IMR-90 (cell line): ENCODE results near the gene IQCK. TPM values are rescaled to one million over a fixed set of nuclear protein-coding genes. Genes with fewer than 3 reads are reported as not detected.

Source experiments
- ATAC-seq: fragments of 200-7000 bp; cut with Tn5 transposase; 2 replicates; pipeline ENCODE4 v1.9.1; 2020; ENCODE audit warnings: low read depth, mild to moderate bottlenecking, moderate library complexity
- BruUV-seq: library from RNA; stranded (reverse); fragments of 400-500 nt; replicated peaks from 2 replicates; lab custom pipeline; 2021; lab: Mats Ljungman, UMichigan
- CTCF ChIA-PET: fragments of 300-600 bp; formaldehyde crosslinking; extraction: SDS; loops from one replicate; lab custom pipeline; 2021; ENCODE audit warnings: antibody characterized with exemption; lab: Yijun Ruan, JAX
- POLR2A ChIA-PET: fragments of 300-600 bp; sonication (Branson Sonifier 250); formaldehyde crosslinking; loops from one replicate; lab custom pipeline; 2022; ENCODE audit warnings: antibody characterized with exemption; ENCODE audit not compliant: unreplicated experiment; lab: Charles Lee
- DNase-seq: peaks from one replicate; pipeline ENCODE4 v3.0.0; 2013
- H2AFZ ChIP-seq: replicated peaks from 2 replicates; pipeline ENCODE3; 2013; ENCODE audit warnings: low read length, mild to moderate bottlenecking; ENCODE audit not compliant: poor library complexity
- H2AK5ac ChIP-seq: 2 replicates; pipeline ENCODE4 v1.6.1; 2013; ENCODE audit warnings: low read depth, low read length, inconsistent platforms
- H2AK9ac ChIP-seq: replicated peaks from 2 replicates; pipeline ENCODE3; 2013; ENCODE audit warnings: mild to moderate bottlenecking, low read depth, low read length, moderate library complexity; ENCODE audit not compliant: poor library complexity
- H2BK120ac ChIP-seq: 2 replicates; pipeline ENCODE4 v1.6.1; 2013; ENCODE audit warnings: low read depth, low read length, inconsistent platforms
- H2BK15ac ChIP-seq: 3 replicates; pipeline ENCODE4 v1.6.1; 2013; ENCODE audit warnings: low read depth, low read length, inconsistent platforms
- H2BK20ac ChIP-seq: 2 replicates; pipeline ENCODE4 v1.6.1; 2013; ENCODE audit warnings: low read depth, mild to moderate bottlenecking, inconsistent platforms, low read length, moderate library complexity
- H2BK5ac ChIP-seq: 2 replicates; pipeline ENCODE4 v1.6.1; 2013; ENCODE audit warnings: mild to moderate bottlenecking, low read depth, low read length, inconsistent platforms; ENCODE audit not compliant: poor library complexity, severe bottlenecking
- H3K14ac ChIP-seq: replicated peaks from 2 replicates; pipeline ENCODE4 v1.6.1; 2013; ENCODE audit warnings: low read depth, low read length, inconsistent platforms
- H3K18ac ChIP-seq: 2 replicates; pipeline ENCODE4 v1.6.1; 2013; ENCODE audit warnings: low read depth, low read length, control low read depth
- H3K23ac ChIP-seq: 2 replicates; pipeline ENCODE4 v1.6.1; 2013; ENCODE audit warnings: low read depth, low read length, inconsistent platforms
- H3K27ac ChIP-seq: 2 replicates; pipeline ENCODE4 v1.5.1; 2013; ENCODE audit warnings: mild to moderate bottlenecking, control low read depth, low read length; ENCODE audit not compliant: insufficient read depth
- H3K27me3 ChIP-seq: 2 replicates; pipeline ENCODE4 v1.6.1; 2013; ENCODE audit warnings: low read length; ENCODE audit not compliant: control insufficient read depth, insufficient read depth
- H3K36me3 ChIP-seq: 2 replicates; pipeline ENCODE4 v1.6.1; 2013; ENCODE audit warnings: low read length, mixed read lengths; ENCODE audit not compliant: control insufficient read depth, insufficient read depth
- H3K4ac ChIP-seq: 2 replicates; pipeline ENCODE4 v1.6.1; 2013; ENCODE audit warnings: low read depth, low read length, inconsistent platforms
- H3K4me1 ChIP-seq: 2 replicates; pipeline ENCODE4 v1.6.1; 2013; ENCODE audit warnings: low read length, mixed read lengths; ENCODE audit not compliant: control insufficient read depth, insufficient read depth
- H3K4me2 ChIP-seq: 2 replicates; pipeline ENCODE4 v1.6.1; 2013; ENCODE audit warnings: low read depth, mild to moderate bottlenecking, control low read depth, low read length, moderate library complexity
- H3K4me3 ChIP-seq: 2 replicates; pipeline ENCODE4 v1.5.1; 2013; ENCODE audit warnings: low read depth, mild to moderate bottlenecking, control low read depth, low read length, moderate library complexity; ENCODE audit not compliant: insufficient read depth
- H3K56ac ChIP-seq: 2 replicates; pipeline ENCODE4 v1.6.1; 2013; ENCODE audit warnings: low read length, inconsistent platforms; ENCODE audit not compliant: insufficient read depth; ENCODE audit errors: extremely low read depth
- H3K79me1 ChIP-seq, 2 experiments: 2 replicates each; pipeline ENCODE4 v1.6.1; 2013; ENCODE audit warnings: low read length in 2 of 2, inconsistent platforms in 1 of 2, low read depth in 1 of 2
- H3K9ac ChIP-seq: 2 replicates; pipeline ENCODE4 v1.6.1; 2013; ENCODE audit warnings: low read depth, low read length, control low read depth
- H3K9me1 ChIP-seq: 2 replicates; pipeline ENCODE4 v1.6.1; 2013; ENCODE audit warnings: low read length, inconsistent platforms; ENCODE audit not compliant: insufficient read depth
- H3K9me3 ChIP-seq: 2 replicates; pipeline ENCODE4 v1.6.1; 2013; ENCODE audit warnings: low read length; ENCODE audit not compliant: control insufficient read depth, insufficient read depth
- H4K20me1 ChIP-seq: 2 replicates; pipeline ENCODE4 v1.6.1; 2013; ENCODE audit warnings: low read length, inconsistent platforms; ENCODE audit not compliant: insufficient read depth
- H4K5ac ChIP-seq: 2 replicates; pipeline ENCODE4 v1.6.1; 2013; ENCODE audit warnings: mild to moderate bottlenecking, low read depth, low read length, control low read depth
- H4K8ac ChIP-seq, 2 experiments: 2 replicates each; pipeline ENCODE4 v1.6.1; 2013; ENCODE audit warnings: low read depth in 2 of 2, low read length in 2 of 2, control low read depth in 1 of 2, inconsistent platforms in 1 of 2
- H4K91ac ChIP-seq: 2 replicates; pipeline ENCODE4 v1.6.1; 2013; ENCODE audit warnings: low read depth, low read length, inconsistent platforms; ENCODE audit not compliant: insufficient read depth
- BHLHE40 ChIP-seq: fragments of 150-350 bp; IDR thresholded peaks from 2 replicates; pipeline ENCODE4 v1.6.1; 2016; ENCODE audit warnings: mild to moderate bottlenecking, low read depth, low read length
- CHD1 ChIP-seq: IDR thresholded peaks from 2 replicates; pipeline ENCODE4 v1.6.1; 2012; ENCODE audit warnings: low read depth, low read length, improper control_type of control experiment
- MAZ ChIP-seq: IDR thresholded peaks from 2 replicates; pipeline ENCODE4 v1.6.1; 2012; ENCODE audit warnings: low read depth, mild to moderate bottlenecking, low read length, improper control_type of control experiment, moderate library complexity, borderline replicate concordance
- RAD21 ChIP-seq: IDR thresholded peaks from 2 replicates; pipeline ENCODE4 v1.6.1; 2012; ENCODE audit warnings: low read length, improper control_type of control experiment
- RCOR1 ChIP-seq: IDR thresholded peaks from 2 replicates; pipeline ENCODE4 v1.6.1; 2012; ENCODE audit warnings: mild to moderate bottlenecking, low read length, improper control_type of control experiment; ENCODE audit not compliant: insufficient replicate concordance
- WGBS, 2 experiments: methylation state at CpG; one replicate each; pipeline versions ENCODE4 v1.1.5 to v1.1.7; 2013; ENCODE audit warnings: missing lambda C conversion rate in 2 of 2; ENCODE audit not compliant: insufficient read length in 1 of 2; ENCODE audit errors: extremely low coverage in 2 of 2; 5-methylcytosine and 5-hydroxymethylcytosine counted together
- dilution Hi-C: fragments of 300-500 bp; cut with HindIII; formaldehyde crosslinking; loops from one replicate; pipeline ENCODE4 v1.14.3; 2018; ENCODE audit warnings: low sequenced_read_pairs; ENCODE audit not compliant: unreplicated experiment
- in situ Hi-C: fragments of 300-500 bp; cut with MboI; formaldehyde crosslinking; loops from 3 replicates; pipeline ENCODE4 v1.14.3; 2019; ENCODE audit warnings: low sequenced_read_pairs, inconsistent platforms, mixed read lengths
- intact Hi-C: fragments of 100-400 bp; cut with micrococcal nuclease; formaldehyde crosslinking; loops from 2 replicates; pipeline ENCODE4 v1.10.0; 2022
- polyA plus RNA-seq, 3 experiments: library from polyadenylated mRNA; depleted of rRNA; stranded (reverse); fragments of >200 nt; gene quantifications; 2 replicates each; pipeline ENCODE4 v1.2.3, GENCODE V29; 2012; ENCODE audit warnings: low replicate concordance in 1 of 3
- total RNA-seq: library from RNA; depleted of rRNA; stranded (reverse); fragments of >200 nt; gene quantifications from 2 replicates; pipeline ENCODE4 v1.2.3, GENCODE V29; 2012
- TF ChIP-seq, protein P1 (sequence below): conservative IDR thresholded peaks from 2 replicates; pipeline ENCODE4 v1.5.1; 2012; ENCODE audit warnings: mild to moderate bottlenecking, low read depth, low read length, improper control_type of control experiment
- TF ChIP-seq, protein P2 (sequence below): fragments of 150-350 bp; IDR thresholded peaks from 2 replicates; pipeline ENCODE4 v1.6.1; 2016; ENCODE audit warnings: low read depth, mild to moderate bottlenecking, low read length, moderate library complexity, borderline replicate concordance

Gene IQCK
- total and polyA plus RNA-seq, 2 of the 4 experiments (the other 2 are of a cell fraction): 4.1 to 5.4 TPM

DNA sequence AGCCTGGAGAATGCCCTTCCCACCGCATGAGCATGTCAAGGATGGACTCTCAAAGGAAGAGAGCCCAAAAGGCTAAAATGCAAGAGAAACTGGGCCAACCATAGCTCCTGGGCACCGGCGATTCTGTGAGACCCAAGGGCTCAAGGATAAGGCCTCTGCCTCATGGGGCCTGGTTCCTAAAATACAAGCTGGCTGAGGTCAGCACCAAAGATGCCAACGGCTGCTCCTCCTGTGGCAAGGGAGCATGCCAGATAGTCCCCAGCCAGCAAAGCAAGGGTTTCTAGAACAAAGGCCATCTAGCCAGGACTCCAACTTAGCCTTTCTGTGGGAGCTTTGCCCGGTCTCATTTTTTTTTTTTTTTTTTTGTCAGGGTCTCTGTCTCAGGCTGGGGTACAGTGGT is 146.5 kb downstream of the IQCK start:
- Histone ChIP-seq H2BK5ac (no peak overlapping the region), H4K20me1 (no peaks in the 10 kb centered on the region), H2BK120ac (no peak overlapping the region), H2AK9ac (no peak overlapping the region), H2BK15ac (no peak overlapping the region), H3K9me1 (peaks cover 10% of the 10 kb centered on the region; the same call in 1 of the 2 replicates), H3K27ac (no peak overlapping the region), H3K4me1 (peaks cover 3% of the 10 kb centered on the region; the same call in 1 of the 2 replicates), H3K36me3 (peaks cover 3% of the 10 kb centered on the region; the same call in 1 of the 2 replicates), H4K91ac (no peak overlapping the region), H3K18ac (no peak overlapping the region), H3K14ac (no peak overlapping the region), H2BK20ac (no peak overlapping the region), H3K4me2 (no peak overlapping the region), H3K4ac (no peak overlapping the region), H3K9ac (no peak overlapping the region), H3K4me3 (no peak overlapping the region), H2AFZ (no peak overlapping the region), H2AK5ac (no peak overlapping the region), H4K8ac (no peak overlapping the region), H4K5ac (no peak overlapping the region), H3K56ac (no peak overlapping the region), H3K23ac (no peak overlapping the region), H3K27me3 (no peaks in the 10 kb centered on the region), H3K9me3 (no peaks in the 10 kb centered on the region), H3K79me1 (no peaks in the 10 kb centered on the region)
- CTCF ChIA-PET: interaction anchor here (0.6 kb wide), 1 partner anchor 22 kb away, joined by 3 read pairs; no protein-coding TSS in a partner anchor
- DNase-seq (no peak), ATAC-seq (no peak)
- BruUV-seq: no TSS peak
- in situ Hi-C loops: no loop called here
- intact Hi-C loops: no loop called here
- dilution Hi-C loops: no loop called here
- WGBS, 2 experiments: 93% methylated on average over 4 of the region's 5 CpGs; no CpG with 5 or more reads in 1 of the 2 experiments
- TF ChIP-seq, protein P1, sequence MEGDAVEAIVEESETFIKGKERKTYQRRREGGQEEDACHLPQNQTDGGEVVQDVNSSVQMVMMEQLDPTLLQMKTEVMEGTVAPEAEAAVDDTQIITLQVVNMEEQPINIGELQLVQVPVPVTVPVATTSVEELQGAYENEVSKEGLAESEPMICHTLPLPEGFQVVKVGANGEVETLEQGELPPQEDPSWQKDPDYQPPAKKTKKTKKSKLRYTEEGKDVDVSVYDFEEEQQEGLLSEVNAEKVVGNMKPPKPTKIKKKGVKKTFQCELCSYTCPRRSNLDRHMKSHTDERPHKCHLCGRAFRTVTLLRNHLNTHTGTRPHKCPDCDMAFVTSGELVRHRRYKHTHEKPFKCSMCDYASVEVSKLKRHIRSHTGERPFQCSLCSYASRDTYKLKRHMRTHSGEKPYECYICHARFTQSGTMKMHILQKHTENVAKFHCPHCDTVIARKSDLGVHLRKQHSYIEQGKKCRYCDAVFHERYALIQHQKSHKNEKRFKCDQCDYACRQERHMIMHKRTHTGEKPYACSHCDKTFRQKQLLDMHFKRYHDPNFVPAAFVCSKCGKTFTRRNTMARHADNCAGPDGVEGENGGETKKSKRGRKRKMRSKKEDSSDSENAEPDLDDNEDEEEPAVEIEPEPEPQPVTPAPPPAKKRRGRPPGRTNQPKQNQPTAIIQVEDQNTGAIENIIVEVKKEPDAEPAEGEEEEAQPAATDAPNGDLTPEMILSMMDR: no peak
- TF ChIP-seq RAD21 (no peak), MAZ (no peak), RCOR1 (no peak), CHD1 (no peak), BHLHE40 (no peak)
- TF ChIP-seq, protein P2, sequence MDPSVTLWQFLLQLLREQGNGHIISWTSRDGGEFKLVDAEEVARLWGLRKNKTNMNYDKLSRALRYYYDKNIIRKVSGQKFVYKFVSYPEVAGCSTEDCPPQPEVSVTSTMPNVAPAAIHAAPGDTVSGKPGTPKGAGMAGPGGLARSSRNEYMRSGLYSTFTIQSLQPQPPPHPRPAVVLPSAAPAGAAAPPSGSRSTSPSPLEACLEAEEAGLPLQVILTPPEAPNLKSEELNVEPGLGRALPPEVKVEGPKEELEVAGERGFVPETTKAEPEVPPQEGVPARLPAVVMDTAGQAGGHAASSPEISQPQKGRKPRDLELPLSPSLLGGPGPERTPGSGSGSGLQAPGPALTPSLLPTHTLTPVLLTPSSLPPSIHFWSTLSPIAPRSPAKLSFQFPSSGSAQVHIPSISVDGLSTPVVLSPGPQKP: no peak
- POLR2A ChIA-PET: no interaction called here
